ENCODE data around the gene NEUROD4.

DNA sequence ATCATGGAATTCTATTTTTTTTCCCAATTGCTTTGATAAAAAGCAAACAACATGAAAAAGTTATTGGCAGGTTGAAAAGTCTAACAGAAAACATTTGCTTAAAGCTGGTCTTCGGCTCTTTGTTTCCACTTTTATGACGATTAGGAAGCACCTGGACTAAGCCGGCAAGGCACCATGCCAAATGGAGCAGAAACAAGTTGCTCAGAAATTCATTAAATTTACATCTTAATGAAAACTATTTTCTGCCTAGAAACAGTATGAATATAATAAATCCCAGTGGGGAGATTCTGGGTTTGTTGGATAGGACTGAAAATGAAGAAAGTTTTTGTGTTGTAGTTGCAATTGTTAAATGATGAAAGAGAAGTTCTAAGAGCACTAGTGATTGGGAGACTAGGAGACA is 55.0 kb downstream of the NEUROD4 start:
- TF ChIP-seq, protein P1, sequence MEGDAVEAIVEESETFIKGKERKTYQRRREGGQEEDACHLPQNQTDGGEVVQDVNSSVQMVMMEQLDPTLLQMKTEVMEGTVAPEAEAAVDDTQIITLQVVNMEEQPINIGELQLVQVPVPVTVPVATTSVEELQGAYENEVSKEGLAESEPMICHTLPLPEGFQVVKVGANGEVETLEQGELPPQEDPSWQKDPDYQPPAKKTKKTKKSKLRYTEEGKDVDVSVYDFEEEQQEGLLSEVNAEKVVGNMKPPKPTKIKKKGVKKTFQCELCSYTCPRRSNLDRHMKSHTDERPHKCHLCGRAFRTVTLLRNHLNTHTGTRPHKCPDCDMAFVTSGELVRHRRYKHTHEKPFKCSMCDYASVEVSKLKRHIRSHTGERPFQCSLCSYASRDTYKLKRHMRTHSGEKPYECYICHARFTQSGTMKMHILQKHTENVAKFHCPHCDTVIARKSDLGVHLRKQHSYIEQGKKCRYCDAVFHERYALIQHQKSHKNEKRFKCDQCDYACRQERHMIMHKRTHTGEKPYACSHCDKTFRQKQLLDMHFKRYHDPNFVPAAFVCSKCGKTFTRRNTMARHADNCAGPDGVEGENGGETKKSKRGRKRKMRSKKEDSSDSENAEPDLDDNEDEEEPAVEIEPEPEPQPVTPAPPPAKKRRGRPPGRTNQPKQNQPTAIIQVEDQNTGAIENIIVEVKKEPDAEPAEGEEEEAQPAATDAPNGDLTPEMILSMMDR (IDR thresholded peaks at IDR 0.05): no peak
- TF ChIP-seq EZH2phosphoT487 (IDR thresholded peaks at IDR 0.05): no peak

Data from neural progenitor cell (in vitro differentiated cells).